ENCODE measurements around the gene FAM171A1.

The FAM171A1 gene

DNA sequence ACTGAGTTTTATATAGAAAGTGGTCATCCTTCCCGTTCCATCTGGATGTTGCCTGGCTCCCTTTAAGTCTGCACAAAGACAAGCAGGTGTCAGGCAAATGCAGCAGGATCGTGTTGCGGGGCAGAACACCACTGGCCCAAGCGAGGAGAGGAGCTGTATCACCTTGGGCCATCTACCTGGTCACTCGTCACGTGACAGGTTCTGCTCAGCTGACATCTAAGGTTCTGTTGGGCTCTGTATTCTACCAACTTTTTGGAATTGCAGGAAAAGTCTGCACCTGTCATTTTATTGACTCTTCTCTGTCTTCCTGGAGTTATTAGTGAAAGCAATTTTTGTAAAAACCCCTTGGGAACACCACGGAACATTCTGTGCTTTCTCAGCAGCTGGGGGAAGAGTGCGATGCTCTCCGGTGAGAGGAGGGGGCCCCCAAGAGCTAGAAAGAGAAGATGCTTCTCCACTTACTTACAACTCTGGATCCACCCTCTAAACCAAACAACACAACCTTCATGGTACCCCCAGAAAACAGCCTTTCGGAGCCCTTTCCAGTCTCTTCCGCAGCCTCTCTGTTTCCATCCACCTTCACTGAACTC, 119.2 kb downstream of the FAM171A1 start:
- ATAC-seq (ENCODE audit: low read depth) (no peak), DNase-seq (ENCODE audit: low spot score) (no peak)
- TF ChIP-seq, protein P1, sequence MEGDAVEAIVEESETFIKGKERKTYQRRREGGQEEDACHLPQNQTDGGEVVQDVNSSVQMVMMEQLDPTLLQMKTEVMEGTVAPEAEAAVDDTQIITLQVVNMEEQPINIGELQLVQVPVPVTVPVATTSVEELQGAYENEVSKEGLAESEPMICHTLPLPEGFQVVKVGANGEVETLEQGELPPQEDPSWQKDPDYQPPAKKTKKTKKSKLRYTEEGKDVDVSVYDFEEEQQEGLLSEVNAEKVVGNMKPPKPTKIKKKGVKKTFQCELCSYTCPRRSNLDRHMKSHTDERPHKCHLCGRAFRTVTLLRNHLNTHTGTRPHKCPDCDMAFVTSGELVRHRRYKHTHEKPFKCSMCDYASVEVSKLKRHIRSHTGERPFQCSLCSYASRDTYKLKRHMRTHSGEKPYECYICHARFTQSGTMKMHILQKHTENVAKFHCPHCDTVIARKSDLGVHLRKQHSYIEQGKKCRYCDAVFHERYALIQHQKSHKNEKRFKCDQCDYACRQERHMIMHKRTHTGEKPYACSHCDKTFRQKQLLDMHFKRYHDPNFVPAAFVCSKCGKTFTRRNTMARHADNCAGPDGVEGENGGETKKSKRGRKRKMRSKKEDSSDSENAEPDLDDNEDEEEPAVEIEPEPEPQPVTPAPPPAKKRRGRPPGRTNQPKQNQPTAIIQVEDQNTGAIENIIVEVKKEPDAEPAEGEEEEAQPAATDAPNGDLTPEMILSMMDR (IDR thresholded peaks at IDR 0.05; ENCODE audit: poor library complexity, severe bottlenecking): no peak
- no peaks in the 10 kb centered on the region for H3K27me3 ChIP-seq (ENCODE audit: insufficient read depth, poor library complexity, severe bottlenecking)
- H3K4me3 ChIP-seq (ENCODE audit: severe bottlenecking): no peak overlapping the region
- H3K4me1 ChIP-seq (ENCODE audit: insufficient read depth, poor library complexity, severe bottlenecking): no peaks in the 10 kb centered on the region
- no peaks in the 10 kb centered on the region for H3K9me3 ChIP-seq (ENCODE audit: severe bottlenecking)
- no peaks in the 10 kb centered on the region for H3K36me3 ChIP-seq (ENCODE audit: low read depth)
- no peak overlapping the region for H3K27ac ChIP-seq (ENCODE audit: poor library complexity, severe bottlenecking)

DNA sequence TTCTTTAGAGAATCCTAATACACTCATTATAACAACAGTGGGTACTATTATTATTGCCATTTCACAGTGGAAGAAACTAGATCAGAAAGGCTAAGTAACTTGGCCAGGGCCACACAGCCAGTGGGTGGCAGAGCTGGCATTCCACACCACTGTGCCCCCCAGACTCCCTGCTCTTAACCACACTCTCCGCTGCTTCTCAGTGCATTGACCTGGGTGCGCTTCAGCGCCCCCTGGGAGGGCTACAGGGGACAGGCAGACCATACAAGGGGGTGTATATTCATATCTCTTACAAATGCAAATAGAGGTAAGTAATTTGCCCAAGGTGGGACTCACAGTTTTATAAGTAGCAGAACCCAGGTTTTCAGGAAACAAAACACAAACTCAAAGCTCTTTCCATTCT, 125.6 kb downstream of the FAM171A1 start:
- no peaks in the 10 kb centered on the region for H3K4me1 ChIP-seq (ENCODE audit: insufficient read depth, poor library complexity, severe bottlenecking)
- H3K27ac ChIP-seq (ENCODE audit: poor library complexity, severe bottlenecking): no peak overlapping the region
- no peaks in the 10 kb centered on the region for H3K9me3 ChIP-seq (ENCODE audit: severe bottlenecking)
- DNase-seq (ENCODE audit: low spot score): no peak
- H3K36me3 ChIP-seq (ENCODE audit: low read depth): no peaks in the 10 kb centered on the region
- TF ChIP-seq, protein P1 (IDR thresholded peaks at IDR 0.05; ENCODE audit: poor library complexity, severe bottlenecking): peak; percentile 16
- no peaks in the 10 kb centered on the region for H3K27me3 ChIP-seq (ENCODE audit: insufficient read depth, poor library complexity, severe bottlenecking)
- no peak overlapping the region for H3K4me3 ChIP-seq (ENCODE audit: severe bottlenecking)
- no peak for ATAC-seq (ENCODE audit: low read depth)

DNA sequence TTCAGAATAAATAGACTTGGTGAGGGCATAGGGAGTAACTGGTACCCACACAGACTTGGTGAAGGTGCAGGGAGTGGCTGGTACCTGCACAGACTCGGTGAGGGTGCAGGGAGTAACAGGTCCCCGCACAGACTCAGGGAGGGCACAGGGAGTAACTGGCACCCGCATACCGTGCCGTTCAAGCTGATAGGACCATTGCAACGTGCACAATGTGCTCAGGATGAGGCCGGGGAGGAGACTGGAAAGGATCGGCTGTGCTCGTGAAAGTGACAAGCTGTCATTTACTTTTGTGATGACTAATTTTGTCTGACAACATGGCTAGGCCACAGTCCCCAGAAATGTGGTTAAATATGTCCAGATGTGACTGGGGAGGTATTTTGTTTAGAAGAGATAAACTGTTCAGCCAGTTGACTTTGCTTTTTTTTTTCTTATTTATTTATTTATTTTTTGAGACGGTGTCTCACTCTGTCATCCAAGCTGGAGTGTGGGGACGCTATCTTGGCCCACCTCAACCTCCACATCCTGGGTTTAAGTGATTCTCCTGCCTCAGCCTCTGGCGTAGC, 126.4 kb downstream of the FAM171A1 start:
- Histone ChIP-seq H3K4me3 (ENCODE audit: severe bottlenecking) (no peak overlapping the region), H3K9me3 (ENCODE audit: severe bottlenecking) (no peaks in the 10 kb centered on the region), H3K27me3 (ENCODE audit: insufficient read depth, poor library complexity, severe bottlenecking) (no peaks in the 10 kb centered on the region), H3K27ac (ENCODE audit: poor library complexity, severe bottlenecking) (no peak overlapping the region), H3K4me1 (ENCODE audit: insufficient read depth, poor library complexity, severe bottlenecking) (no peaks in the 10 kb centered on the region), H3K36me3 (ENCODE audit: low read depth) (no peaks in the 10 kb centered on the region)
- no peak for DNase-seq (ENCODE audit: low spot score)
- no peak for ATAC-seq (ENCODE audit: low read depth)
- TF ChIP-seq, protein P1 (IDR thresholded peaks at IDR 0.05; ENCODE audit: poor library complexity, severe bottlenecking): no peak

DNA sequence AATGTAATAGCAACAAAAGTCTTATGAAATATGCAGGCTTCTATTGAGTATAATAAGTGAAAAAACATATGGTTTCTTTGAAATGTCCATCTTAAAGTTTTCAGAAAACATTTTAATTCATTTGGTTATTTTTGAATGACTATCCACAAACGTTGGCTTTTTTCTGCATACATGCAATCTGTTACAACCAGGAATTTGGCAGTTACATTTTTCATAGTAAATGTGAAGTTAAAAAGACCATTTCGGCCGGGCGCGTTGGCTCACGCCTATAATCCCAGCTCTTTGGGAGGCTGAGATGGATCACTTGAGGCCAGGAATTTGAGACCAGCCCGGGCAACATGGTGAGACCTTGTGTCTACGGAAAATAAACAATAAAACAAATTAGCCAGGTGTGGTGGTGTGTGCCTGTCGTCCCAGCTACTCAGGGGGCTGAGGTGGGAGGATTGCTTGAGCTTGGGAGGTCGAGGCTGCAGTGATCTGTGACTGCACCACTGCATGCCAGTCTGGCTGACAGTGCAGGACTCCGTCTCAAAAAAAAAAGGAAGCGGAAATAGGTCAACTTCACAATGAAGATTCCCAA, 128.7 kb downstream of the FAM171A1 start:
- ATAC-seq (ENCODE audit: low read depth) (no peak), DNase-seq (ENCODE audit: low spot score) (no peak)
- H3K9me3 ChIP-seq (ENCODE audit: severe bottlenecking): no peaks in the 10 kb centered on the region
- H3K27me3 ChIP-seq (ENCODE audit: insufficient read depth, poor library complexity, severe bottlenecking): no peaks in the 10 kb centered on the region
- no peaks in the 10 kb centered on the region for H3K36me3 ChIP-seq (ENCODE audit: low read depth)
- TF ChIP-seq, protein P1 (IDR thresholded peaks at IDR 0.05; ENCODE audit: poor library complexity, severe bottlenecking): no peak
- H3K4me3 ChIP-seq (ENCODE audit: severe bottlenecking): no peak overlapping the region
- no peaks in the 10 kb centered on the region for H3K4me1 ChIP-seq (ENCODE audit: insufficient read depth, poor library complexity, severe bottlenecking)
- H3K27ac ChIP-seq (ENCODE audit: poor library complexity, severe bottlenecking): no peak overlapping the region

DNA sequence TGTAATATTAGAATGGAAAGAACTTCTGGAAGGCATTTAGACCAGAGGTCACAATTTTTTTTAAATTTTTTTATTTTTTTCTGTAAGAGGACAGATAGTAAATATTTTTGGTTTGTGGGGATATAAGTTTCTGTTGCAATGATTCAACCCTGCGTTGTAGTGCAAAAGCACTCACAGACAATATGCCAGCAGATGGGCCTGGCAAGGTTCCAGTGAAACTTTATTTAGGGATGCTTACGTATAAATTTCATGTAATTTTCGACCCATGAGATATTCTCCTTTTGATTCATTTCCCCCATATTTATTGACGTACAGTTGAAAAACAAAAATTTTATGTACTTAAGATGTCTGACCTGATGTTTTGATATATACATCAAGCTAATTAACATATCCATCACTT, 129.8 kb downstream of the FAM171A1 start:
- ATAC-seq (ENCODE audit: low read depth): no peak
- H3K4me3 ChIP-seq (ENCODE audit: severe bottlenecking): no peak overlapping the region
- no peak overlapping the region for H3K27ac ChIP-seq (ENCODE audit: poor library complexity, severe bottlenecking)
- DNase-seq (ENCODE audit: low spot score): no peak
- no peaks in the 10 kb centered on the region for H3K27me3 ChIP-seq (ENCODE audit: insufficient read depth, poor library complexity, severe bottlenecking)
- H3K9me3 ChIP-seq (ENCODE audit: severe bottlenecking): no peaks in the 10 kb centered on the region
- no peaks in the 10 kb centered on the region for H3K36me3 ChIP-seq (ENCODE audit: low read depth)
- TF ChIP-seq, protein P1 (IDR thresholded peaks at IDR 0.05; ENCODE audit: poor library complexity, severe bottlenecking): no peak
- no peaks in the 10 kb centered on the region for H3K4me1 ChIP-seq (ENCODE audit: insufficient read depth, poor library complexity, severe bottlenecking)
